CD4-positive, CD25-positive, alpha-beta regulatory T cell (primary cell): Measurements from ENCODE around the gene PTPRN2. TPM values are rescaled to one million over a fixed set of nuclear protein-coding genes. Genes with fewer than 3 reads are reported as not detected.

ENCODE experiments used
- ATAC-seq, 2 donors: fragments of 150-1000 bp; cut with Tn5 transposase; one replicate each; pipeline ENCODE4 v1.10.0; 2021; ENCODE audit warnings: low read depth in 2 of 2, moderate number of reproducible peaks in 2 of 2, moderate library complexity in 1 of 2
- DNase-seq, 3 donors: peaks; one replicate each; pipeline versions ENCODE4 v3.0.0 to v3.0.0-alpha.2; 2012 to 2022; ENCODE audit warnings: mixed read lengths in 1 of 3
- H3K27ac ChIP-seq: one replicate; pipeline ENCODE4 v1.7.0; 2013; ENCODE audit warnings: mild to moderate bottlenecking, low read length; ENCODE audit not compliant: insufficient read depth, poor library complexity, severe bottlenecking
- H3K27me3 ChIP-seq: one replicate; pipeline ENCODE4 v1.7.0; 2013; ENCODE audit warnings: low read length; ENCODE audit not compliant: control insufficient read depth, insufficient read depth
- H3K36me3 ChIP-seq: one replicate; pipeline ENCODE4 v1.7.0; 2013; ENCODE audit warnings: mild to moderate bottlenecking, low read length, moderate library complexity; ENCODE audit not compliant: control insufficient read depth, insufficient read depth
- H3K4me1 ChIP-seq: 2 replicates; pipeline ENCODE4 v1.7.0; 2013; ENCODE audit warnings: mild to moderate bottlenecking, low read length; ENCODE audit not compliant: insufficient read depth, control insufficient read depth, poor library complexity, severe bottlenecking
- H3K4me3 ChIP-seq: one replicate; pipeline ENCODE4 v1.7.0; 2013; ENCODE audit warnings: low read depth, mild to moderate bottlenecking, low read length, moderate library complexity
- H3K9me3 ChIP-seq, 2 experiments: 1 replicate in 1 of 2; 2 replicates in 1 of 2; pipeline ENCODE4 v1.7.0; 2013; ENCODE audit warnings: low read length in 2 of 2, mild to moderate bottlenecking in 1 of 2, moderate library complexity in 1 of 2; ENCODE audit not compliant: control insufficient read depth in 2 of 2
- H3K27ac Mint-ChIP-seq, 3 donors: one replicate each; pipeline ENCODE4 v1.8.0; 2020 to 2022; ENCODE audit warnings: mild to moderate bottlenecking in 3 of 3, mixed read lengths in 3 of 3, moderate library complexity in 2 of 3
- H3K27me3 Mint-ChIP-seq: one replicate; pipeline ENCODE4 v1.8.0; 2022; ENCODE audit warnings: mild to moderate bottlenecking, mixed read lengths
- H3K36me3 Mint-ChIP-seq: one replicate; pipeline ENCODE4 v1.8.0; 2020; ENCODE audit warnings: mixed read lengths
- H3K4me1 Mint-ChIP-seq, 4 donors: one replicate each; pipeline ENCODE4 v1.8.0; 2020 to 2022; ENCODE audit warnings: mixed read lengths in 4 of 4, mild to moderate bottlenecking in 1 of 4
- H3K4me3 Mint-ChIP-seq, 4 donors: one replicate each; pipeline ENCODE4 v1.8.0; 2020 to 2022; ENCODE audit warnings: mild to moderate bottlenecking in 4 of 4, mixed read lengths in 4 of 4, moderate library complexity in 3 of 4
- H3K9me3 Mint-ChIP-seq, 7 donors: one replicate each; pipeline ENCODE4 v1.8.0; 2020 to 2022; ENCODE audit warnings: mixed read lengths in 7 of 7, mild to moderate bottlenecking in 3 of 7, moderate library complexity in 2 of 7
- polyA plus RNA-seq, 4 donors: library from polyadenylated mRNA; unstranded; fragments of 300-500 nt; fragmentation: Illumina TruSeq; gene quantifications; one replicate each; pipeline ENCODE4 v1.2.3, GENCODE V29; 2021
- total RNA-seq: library from RNA; stranded (reverse); gene quantifications from one replicate; pipeline ENCODE4 v1.2.3, GENCODE V29; 2022

The PTPRN2 gene
- total and polyA plus RNA-seq, 5 donors from 2014 or later = 1.6 to 4.7 (median 2.7) TPM

DNA sequence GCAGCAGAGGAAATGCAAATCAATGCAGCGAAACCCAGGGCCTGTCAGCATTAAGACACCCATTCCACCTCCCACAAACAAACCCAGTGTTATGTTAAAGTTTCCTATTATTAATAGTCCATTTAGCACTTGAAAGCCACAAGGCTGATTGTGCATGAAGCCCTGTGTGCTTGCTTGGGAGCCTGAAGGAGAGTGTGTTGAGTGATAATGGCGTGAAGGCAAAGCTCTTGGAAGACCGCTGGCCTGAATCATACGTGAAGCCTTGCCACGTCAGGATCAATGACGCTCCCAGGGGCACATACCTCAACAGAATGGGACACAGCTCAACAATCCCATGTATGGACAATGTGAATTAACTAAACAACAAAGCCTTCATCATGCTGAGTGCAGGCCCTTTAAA is 25.1 kb downstream of the PTPRN2 start:
- ATAC-seq (no peak), DNase-seq (no peak)
- Mint-ChIP-seq H3K36me3 (no peaks in the 10 kb centered on the region), H3K27ac (no peak overlapping the region), H3K4me3 (no peak overlapping the region), H3K27me3 (peaks cover 12% of the 10 kb centered on the region), H3K4me1 (no peaks in the 10 kb centered on the region), H3K9me3 (no peaks in the 10 kb centered on the region)
- H3K9me3 ChIP-seq = no peaks in the 10 kb centered on the region
- H3K36me3 ChIP-seq = no peaks in the 10 kb centered on the region
- no peak overlapping the region for H3K4me3 ChIP-seq
- peaks cover 2% of the 10 kb centered on the region for H3K27me3 ChIP-seq
- H3K4me1 ChIP-seq = no peaks in the 10 kb centered on the region
- H3K27ac ChIP-seq = no peak overlapping the region

- H3K36me3 ChIP-seq = no peaks in the 10 kb centered on the region
- H3K4me1 Mint-ChIP-seq = no peaks in the 10 kb centered on the region
Observed at GRCh38 chr7:158561659-158562058, 26.0 kb downstream of the PTPRN2 start.

GRCh38 chr7:158560386-158560785 is 27.2 kb downstream of the PTPRN2 start:
- Histone ChIP-seq H3K27me3 (peaks cover 2% of the 10 kb centered on the region), H3K27ac (no peak overlapping the region), H3K36me3 (no peaks in the 10 kb centered on the region), H3K9me3 (no peaks in the 10 kb centered on the region), H3K4me1 (no peaks in the 10 kb centered on the region), H3K4me3 (no peak overlapping the region)
- DNase-seq (no peak), ATAC-seq (no peak)
- Mint-ChIP-seq H3K4me1 (peaks cover 0 to 2% (median 0%) of the 10 kb centered on the region in 4 donors), H3K4me3 (no peak overlapping the region), H3K36me3 (no peaks in the 10 kb centered on the region), H3K27ac (no peak overlapping the region), H3K27me3 (peaks cover under 1% of the 10 kb centered on the region), H3K9me3 (peaks cover 0 to 3% (median 0%) of the 10 kb centered on the region in 7 donors)

More at GRCh38 chr7:158561659-158562058, 26.0 kb downstream of the PTPRN2 start:
- H3K27me3 ChIP-seq = peaks cover 2% of the 10 kb centered on the region
- H3K27ac Mint-ChIP-seq = no peak overlapping the region
- H3K4me3 Mint-ChIP-seq = no peak overlapping the region
- peaks cover 12% of the 10 kb centered on the region for H3K27me3 Mint-ChIP-seq
- no peaks in the 10 kb centered on the region for H3K4me1 ChIP-seq
- H3K9me3 ChIP-seq = no peaks in the 10 kb centered on the region
- H3K36me3 Mint-ChIP-seq = no peaks in the 10 kb centered on the region
- ATAC-seq (no peak), DNase-seq (no peak)
- no peak overlapping the region for H3K27ac ChIP-seq
- H3K4me3 ChIP-seq = no peak overlapping the region
- no peaks in the 10 kb centered on the region for H3K9me3 Mint-ChIP-seq

DNA sequence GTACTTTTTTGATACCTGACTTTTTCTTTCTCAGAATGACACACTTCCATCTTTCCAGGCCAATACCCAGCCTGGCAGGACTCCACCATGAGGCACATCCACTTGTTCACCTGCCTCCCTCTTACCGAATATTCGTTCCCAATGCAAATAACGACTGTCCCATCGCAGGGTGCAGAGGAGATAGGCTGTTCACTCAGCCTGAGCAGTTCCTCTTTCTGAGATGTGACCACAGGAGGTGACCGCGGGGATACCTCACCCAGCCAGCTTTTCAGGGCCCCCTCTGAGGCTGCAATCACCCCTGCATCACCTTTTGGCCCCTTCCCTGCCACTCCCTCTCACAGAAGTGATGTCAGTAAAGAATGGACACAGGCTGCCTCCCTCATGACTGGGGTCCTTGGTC is 28.3 kb downstream of the PTPRN2 start:
- Mint-ChIP-seq H3K27ac (no peak overlapping the region), H3K36me3 (no peaks in the 10 kb centered on the region), H3K27me3 (no peaks in the 10 kb centered on the region), H3K4me1 (peaks cover 0 to 2% (median 0%) of the 10 kb centered on the region in 4 donors), H3K9me3 (peaks cover 0 to 3% (median 0%) of the 10 kb centered on the region in 7 donors), H3K4me3 (no peak overlapping the region)
- Histone ChIP-seq H3K9me3 (no peaks in the 10 kb centered on the region), H3K4me1 (no peaks in the 10 kb centered on the region), H3K27ac (no peak overlapping the region), H3K27me3 (peaks cover 2% of the 10 kb centered on the region), H3K36me3 (no peaks in the 10 kb centered on the region), H3K4me3 (no peak overlapping the region)
- DNase-seq (no peak), ATAC-seq (no peak)

DNA sequence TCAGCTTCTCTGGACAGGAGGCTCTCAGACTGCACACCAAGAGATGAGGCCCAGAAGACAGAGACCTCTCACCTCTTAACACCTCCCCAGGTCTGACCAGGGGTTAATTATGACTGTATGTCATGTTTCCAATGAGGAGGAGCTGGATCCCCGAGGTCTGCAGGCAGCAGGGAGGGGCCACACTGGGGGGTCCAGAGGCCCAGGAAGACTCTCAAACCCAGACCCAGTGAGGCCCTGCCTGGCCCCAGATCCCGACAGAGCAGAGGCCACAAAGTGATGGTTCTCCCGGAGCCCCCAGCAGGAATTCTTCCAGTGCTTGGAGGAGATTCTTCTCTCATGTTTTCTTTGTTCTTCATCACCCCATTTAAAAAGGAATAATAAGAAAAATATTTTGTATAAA is 28.8 kb downstream of the PTPRN2 start:
- ATAC-seq (no peak), DNase-seq (no peak)
- Mint-ChIP-seq H3K4me1 (peaks cover 0 to 2% (median 0%) of the 10 kb centered on the region in 4 donors), H3K9me3 (peaks cover 0 to 3% (median 0%) of the 10 kb centered on the region in 7 donors), H3K27me3 (no peaks in the 10 kb centered on the region), H3K27ac (no peak overlapping the region), H3K4me3 (no peak overlapping the region), H3K36me3 (no peaks in the 10 kb centered on the region)
- peaks cover 2% of the 10 kb centered on the region for H3K27me3 ChIP-seq
- H3K9me3 ChIP-seq = no peaks in the 10 kb centered on the region
- H3K27ac ChIP-seq = no peak overlapping the region
- no peaks in the 10 kb centered on the region for H3K4me1 ChIP-seq
- no peak overlapping the region for H3K4me3 ChIP-seq
- H3K36me3 ChIP-seq = no peaks in the 10 kb centered on the region

- peaks cover 0 to 3% (median 0%) of the 10 kb centered on the region in 7 donors for H3K9me3 Mint-ChIP-seq
- H3K27ac ChIP-seq = no peak overlapping the region
- H3K36me3 Mint-ChIP-seq = no peaks in the 10 kb centered on the region
- no peak overlapping the region for H3K4me3 Mint-ChIP-seq
- no peak overlapping the region for H3K27ac Mint-ChIP-seq
- H3K9me3 ChIP-seq = no peaks in the 10 kb centered on the region
- peaks cover 0 to 2% (median 0%) of the 10 kb centered on the region in 4 donors for H3K4me1 Mint-ChIP-seq
- H3K4me1 ChIP-seq = no peaks in the 10 kb centered on the region
- H3K36me3 ChIP-seq = no peaks in the 10 kb centered on the region
- no peaks in the 10 kb centered on the region for H3K27me3 Mint-ChIP-seq
- no peak for DNase-seq
- H3K4me3 ChIP-seq = no peak overlapping the region
- H3K27me3 ChIP-seq = peaks cover 2% of the 10 kb centered on the region
- ATAC-seq = no peak
Observed at GRCh38 chr7:158557441-158557755, 30.2 kb downstream of the PTPRN2 start.

DNA sequence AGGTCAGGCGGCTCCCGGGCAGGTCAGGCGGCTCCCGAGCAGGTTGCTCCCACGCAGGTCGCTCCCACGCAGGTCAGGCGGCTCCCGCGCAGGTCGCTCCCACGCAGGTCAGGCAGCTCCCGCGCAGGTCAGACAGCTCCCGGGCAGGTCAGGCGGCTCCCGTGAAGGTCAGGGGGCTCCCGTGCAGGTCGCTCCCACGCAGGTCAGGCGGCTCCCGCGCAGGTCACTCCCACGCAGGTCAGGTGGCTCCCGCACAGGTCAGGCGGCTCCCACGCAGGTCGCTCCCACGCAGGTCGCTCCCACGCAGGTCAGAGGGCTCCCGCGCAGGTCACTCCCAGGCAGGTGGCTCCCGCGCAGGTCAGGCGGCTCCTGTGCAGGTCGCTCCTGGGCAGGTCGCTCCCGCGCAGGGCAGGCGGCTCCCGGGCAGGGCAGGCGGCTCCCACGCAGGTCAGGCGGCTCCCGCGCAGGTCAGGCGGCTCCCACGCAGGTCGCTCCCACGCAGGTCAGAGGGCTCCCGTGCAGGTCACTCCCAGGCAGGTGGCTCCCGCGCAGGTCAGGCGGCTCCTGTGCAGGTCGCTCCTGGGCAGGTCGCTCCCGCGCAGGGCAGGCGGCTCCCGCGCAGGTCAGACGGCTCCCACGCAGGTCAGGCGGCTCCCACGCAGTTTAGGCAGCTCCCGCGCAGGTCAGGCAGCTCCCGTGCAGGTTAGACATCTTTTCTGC is 30.7 kb downstream of the PTPRN2 start:
- Mint-ChIP-seq H3K9me3 (peaks cover 0 to 3% (median 0%) of the 10 kb centered on the region in 7 donors), H3K27me3 (no peaks in the 10 kb centered on the region), H3K4me1 (peaks cover 0 to 2% (median 0%) of the 10 kb centered on the region in 4 donors), H3K4me3 (no peak overlapping the region), H3K27ac (no peak overlapping the region), H3K36me3 (no peaks in the 10 kb centered on the region)
- no peaks in the 10 kb centered on the region for H3K4me1 ChIP-seq
- H3K27ac ChIP-seq = no peak overlapping the region
- ATAC-seq (no peak), DNase-seq (no peak)
- no peaks in the 10 kb centered on the region for H3K9me3 ChIP-seq
- H3K27me3 ChIP-seq = peaks cover 2% of the 10 kb centered on the region
- H3K4me3 ChIP-seq = no peak overlapping the region
- no peaks in the 10 kb centered on the region for H3K36me3 ChIP-seq

- H3K36me3 Mint-ChIP-seq = no peaks in the 10 kb centered on the region
- H3K27ac Mint-ChIP-seq = no peak overlapping the region
- H3K4me3 ChIP-seq = no peak overlapping the region
- no peak overlapping the region for H3K4me3 Mint-ChIP-seq
- no peaks in the 10 kb centered on the region for H3K9me3 ChIP-seq
- peaks cover under 1% of the 10 kb centered on the region for H3K27me3 ChIP-seq
- no peaks in the 10 kb centered on the region for H3K4me1 ChIP-seq
- H3K27me3 Mint-ChIP-seq = no peaks in the 10 kb centered on the region
- H3K36me3 ChIP-seq = no peaks in the 10 kb centered on the region
- peaks cover 0 to 3% (median 0%) of the 10 kb centered on the region in 7 donors for H3K9me3 Mint-ChIP-seq
- ATAC-seq (no peak), DNase-seq (no peak)
- peaks cover 0 to 2% (median 0%) of the 10 kb centered on the region in 4 donors for H3K4me1 Mint-ChIP-seq
- H3K27ac ChIP-seq = no peak overlapping the region
Observed at GRCh38 chr7:158555034-158555520, 32.5 kb downstream of the PTPRN2 start.
